ENCODE results near the gene FOSL2.
"Not testable (repeated sequence)": the region's sequence is repeated elsewhere in the genome, so short reads cannot be mapped to it uniquely, and the experiment has no call there.

Gene FOSL2

GRCh38 chr2:28357948-28358667, 34.5 kb upstream of the FOSL2 start:
- DNase-seq = no peak

GRCh38 chr2:28358668-28359201, 33.9 kb upstream of the FOSL2 start:
- DNase-seq = no peak

GRCh38 chr2:28359222-28360057, 33.2 kb upstream of the FOSL2 start:
- no peak for DNase-seq

- no peak for DNase-seq
These were observed 32.5 kb upstream of the FOSL2 start for GRCh38 chr2:28360058-28360717.

- DNase-seq = no peak
These were observed 31.9 kb upstream of the FOSL2 start for GRCh38 chr2:28360718-28361293.

- no peak for DNase-seq
These were observed 30.5 kb upstream of the FOSL2 start for GRCh38 chr2:28361991-28362710.

- no peak for DNase-seq
These were observed 29.6 kb upstream of the FOSL2 start for GRCh38 chr2:28362991-28363521.

- no peak for DNase-seq
These were observed 28.9 kb upstream of the FOSL2 start for GRCh38 chr2:28363686-28364280.

- no peak for DNase-seq
These were observed 28.0 kb upstream of the FOSL2 start for GRCh38 chr2:28364610-28365009.

GRCh38 chr2:28365158-28365557, 27.5 kb upstream of the FOSL2 start:
- DNase-seq = no peak

GRCh38 chr2:28366149-28366495, 26.5 kb upstream of the FOSL2 start:
- DNase-seq = no peak

GRCh38 chr2:28366496-28367282, 26.0 kb upstream of the FOSL2 start:
- no peak for DNase-seq

- DNase-seq = no peak
These were observed 24.8 kb upstream of the FOSL2 start for GRCh38 chr2:28367667-28368356.

GRCh38 chr2:28368357-28368798, 24.3 kb upstream of the FOSL2 start:
- no peak for DNase-seq

- DNase-seq = no peak
These were observed 23.3 kb upstream of the FOSL2 start for GRCh38 chr2:28369358-28369757.

GRCh38 chr2:28370354-28370753, 22.3 kb upstream of the FOSL2 start:
- DNase-seq = no peak

GRCh38 chr2:28371728-28372127, 20.9 kb upstream of the FOSL2 start:
- not testable (repeated sequence) for DNase-seq

GRCh38 chr2:28373854-28374253, 18.8 kb upstream of the FOSL2 start:
- no peak for DNase-seq

- no peak for DNase-seq
These were observed 18.3 kb upstream of the FOSL2 start for GRCh38 chr2:28374331-28374730.

- DNase-seq = no peak
These were observed 17.4 kb upstream of the FOSL2 start for GRCh38 chr2:28375236-28375635.

All from NCI-H1092 (cell line).